Body of pancreas (tissue), 4 donors: Measurements from ENCODE around the gene ENOX2.

Experiments used
- CTCF ChIP-seq, 7 experiments: fragments of 450-650 bp in 4 of 7; fragments of 200-600 bp in 3 of 7; sonication (generic) in 3 of 7; IDR thresholded peaks; one replicate each; pipeline ENCODE4 v1.5.1; 2016 to 2019; ENCODE audit warnings: antibody characterized with exemption in 7 of 7
- POLR2A ChIP-seq, 3 donors: fragments of 450-650 bp; IDR thresholded peaks; one replicate each; pipeline ENCODE4 v1.6.1; 2016; ENCODE audit warnings: antibody characterized with exemption in 3 of 3, mild to moderate bottlenecking in 2 of 3

- no peak for TF ChIP-seq POLR2A (IDR thresholded peaks at IDR 0.05)
- no peak for TF ChIP-seq CTCF (IDR thresholded peaks at IDR 0.05)
These were observed 56.3 kb downstream of the ENOX2 start for GRCh38 chrX:130846746-130847145.
